ENCODE data around the gene TTYH2. TPM values are rescaled to one million over a fixed set of nuclear protein-coding genes. Genes with fewer than 3 reads are reported as not detected.

The TTYH2 gene
- total RNA-seq, 4 donors from 2014 or later: 0.51 to 34.8 (median 10.3) TPM

DNA sequence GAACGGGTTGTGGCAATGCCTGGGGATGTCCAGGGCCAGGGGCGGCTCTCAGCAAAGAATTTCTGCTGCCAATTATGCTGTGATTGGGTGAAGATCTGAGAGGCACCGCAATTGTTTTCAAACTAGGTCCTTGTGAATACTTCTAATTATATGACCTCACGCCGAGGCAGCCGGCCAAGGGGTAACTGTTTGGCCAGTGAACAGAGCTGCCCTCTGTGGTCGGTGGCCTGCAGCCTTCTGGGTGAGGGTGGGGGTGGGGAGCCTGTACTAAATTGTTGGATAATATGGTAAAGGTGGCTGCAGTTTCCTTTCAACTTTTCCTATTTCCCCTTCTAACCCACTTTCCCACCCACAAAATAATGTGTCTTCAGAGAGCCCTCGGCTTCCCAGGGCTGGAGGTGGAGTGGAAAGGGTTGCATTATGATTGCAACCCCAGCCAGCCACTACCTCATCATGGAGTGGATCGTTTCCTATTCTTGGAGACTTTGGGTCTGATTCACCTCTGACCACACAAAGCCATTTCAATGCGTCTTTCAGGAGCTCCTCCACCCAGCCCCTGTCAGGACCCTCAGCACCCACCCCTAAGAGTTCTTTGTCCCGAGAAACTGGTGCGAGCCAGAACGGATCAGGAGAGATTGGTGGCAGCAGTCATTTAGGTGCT lies 58.7 kb downstream of the TTYH2 start:
- Histone ChIP-seq H3K27ac (no peak overlapping the region), H3K27me3 (no peaks in the 10 kb centered on the region), H3K9me3 (no peaks in the 10 kb centered on the region), H3K4me1 (peaks cover 0 to 5% of the 10 kb centered on the region in 2 donors), H3K36me3 (no peaks in the 10 kb centered on the region), H3K4me3 (no peak overlapping the region)
- TF ChIP-seq POLR2A (IDR thresholded peaks at IDR 0.05): no peak
- TF ChIP-seq, protein P1, sequence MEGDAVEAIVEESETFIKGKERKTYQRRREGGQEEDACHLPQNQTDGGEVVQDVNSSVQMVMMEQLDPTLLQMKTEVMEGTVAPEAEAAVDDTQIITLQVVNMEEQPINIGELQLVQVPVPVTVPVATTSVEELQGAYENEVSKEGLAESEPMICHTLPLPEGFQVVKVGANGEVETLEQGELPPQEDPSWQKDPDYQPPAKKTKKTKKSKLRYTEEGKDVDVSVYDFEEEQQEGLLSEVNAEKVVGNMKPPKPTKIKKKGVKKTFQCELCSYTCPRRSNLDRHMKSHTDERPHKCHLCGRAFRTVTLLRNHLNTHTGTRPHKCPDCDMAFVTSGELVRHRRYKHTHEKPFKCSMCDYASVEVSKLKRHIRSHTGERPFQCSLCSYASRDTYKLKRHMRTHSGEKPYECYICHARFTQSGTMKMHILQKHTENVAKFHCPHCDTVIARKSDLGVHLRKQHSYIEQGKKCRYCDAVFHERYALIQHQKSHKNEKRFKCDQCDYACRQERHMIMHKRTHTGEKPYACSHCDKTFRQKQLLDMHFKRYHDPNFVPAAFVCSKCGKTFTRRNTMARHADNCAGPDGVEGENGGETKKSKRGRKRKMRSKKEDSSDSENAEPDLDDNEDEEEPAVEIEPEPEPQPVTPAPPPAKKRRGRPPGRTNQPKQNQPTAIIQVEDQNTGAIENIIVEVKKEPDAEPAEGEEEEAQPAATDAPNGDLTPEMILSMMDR (IDR thresholded peaks at IDR 0.05): no peak
- no peak for DNase-seq
- intact Hi-C loops (cut with DNase I; ENCODE audit: low total_unique reads): no loop called here

- H3K27me3 ChIP-seq: no peaks in the 10 kb centered on the region
- H3K4me1 ChIP-seq: peaks cover 0 to 5% of the 10 kb centered on the region in 2 donors
- TF ChIP-seq, protein P1 (IDR thresholded peaks at IDR 0.05): no peak
- TF ChIP-seq POLR2A (IDR thresholded peaks at IDR 0.05): no peak
- no peaks in the 10 kb centered on the region for H3K36me3 ChIP-seq
- intact Hi-C loops (cut with DNase I; ENCODE audit: low total_unique reads): no loop called here
- H3K9me3 ChIP-seq: no peaks in the 10 kb centered on the region
- H3K4me3 ChIP-seq: no peak overlapping the region
- peak in 1 of 2 donors; percentile 30 for DNase-seq
- H3K27ac ChIP-seq: no peak overlapping the region
Observed at GRCh38 chr17:74272731-74273201, 59.4 kb downstream of the TTYH2 start.

DNA sequence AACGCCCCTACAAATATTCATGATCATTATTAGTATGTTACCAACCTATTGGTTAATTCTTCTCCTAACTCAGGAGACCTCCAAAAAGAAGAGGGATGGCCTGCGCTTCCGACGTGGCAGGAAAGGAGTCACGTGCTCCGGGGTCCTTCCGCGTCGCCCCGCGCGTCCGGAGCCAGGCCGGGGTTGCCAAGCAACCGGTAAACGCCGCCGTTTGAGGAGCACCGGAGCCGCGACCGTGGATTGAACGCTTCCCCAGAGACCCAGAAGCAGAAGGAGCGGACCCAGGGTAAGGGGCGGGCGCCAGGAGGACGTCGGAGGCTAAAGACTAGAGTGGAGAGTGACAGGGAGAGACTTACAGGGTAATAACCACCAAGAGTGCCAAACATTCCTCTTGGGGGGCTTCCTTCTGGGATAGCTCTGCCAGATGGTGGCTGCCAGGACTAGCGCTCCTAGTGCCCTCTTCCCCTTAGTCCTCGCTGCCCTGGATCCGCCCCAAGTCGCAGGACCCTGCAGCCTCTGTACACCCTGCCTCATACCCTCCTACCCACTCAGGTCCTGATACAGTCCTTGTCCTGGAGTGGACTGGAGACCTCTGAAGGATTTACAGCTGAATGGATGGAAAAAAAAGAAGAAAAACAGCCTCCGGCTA lies 60.8 kb downstream of the TTYH2 start, which contains the start of gene DNAI2:
DNAI2 (plus strand) TSS at position 175 of the 649 bp plus-strand sequence. CDS start 7,584 bp downstream, outside the sequence.
- Histone ChIP-seq H3K27ac (no peak within 1 kb of the TSS), H3K36me3 (no peaks in the 10 kb centered on the region), H3K27me3 (no peaks in the 10 kb centered on the region), H3K4me3 (no peak within 1 kb of the TSS), H3K9me3 (no peaks in the 10 kb centered on the region), H3K4me1 (peaks cover 0 to 5% of the 10 kb centered on the region in 2 donors)
- no peak for TF ChIP-seq POLR2A (IDR thresholded peaks at IDR 0.05)
- TF ChIP-seq, protein P1 (IDR thresholded peaks at IDR 0.05): no peak
- intact Hi-C loops (cut with DNase I; ENCODE audit: low total_unique reads): no loop called here
- no peak for DNase-seq

DNA sequence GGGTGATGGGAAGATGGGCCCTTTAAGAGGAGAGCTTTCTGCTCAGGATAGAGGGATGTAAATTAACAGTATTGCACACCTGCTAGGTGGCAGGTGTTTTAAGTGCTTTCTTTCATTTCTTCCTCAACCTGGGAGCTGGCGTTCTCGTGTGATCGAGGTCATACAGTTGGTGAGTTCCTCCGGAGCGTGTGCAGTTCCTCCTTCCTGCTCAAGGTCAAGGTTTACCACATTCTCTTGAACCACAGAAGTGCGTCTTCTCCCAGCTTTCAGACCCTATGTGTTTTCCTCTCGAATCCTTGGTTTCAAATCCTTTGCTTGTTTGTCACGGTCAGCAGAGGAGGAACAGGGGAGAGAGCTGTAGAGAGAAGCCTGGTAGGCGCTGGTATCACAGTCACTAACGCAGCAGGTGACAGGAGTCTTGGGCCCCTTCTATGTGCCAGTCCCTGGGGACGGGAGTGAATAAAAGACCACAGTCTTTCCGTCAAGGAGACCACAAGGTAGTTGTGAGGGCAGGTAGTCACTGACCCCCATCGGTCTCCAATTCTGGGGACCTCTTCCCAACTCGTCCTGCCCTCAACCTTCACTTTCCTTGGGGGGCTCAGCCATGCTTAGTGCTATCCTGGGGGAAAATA lies 61.5 kb downstream of the TTYH2 start:
- H3K27ac ChIP-seq: no peak overlapping the region
- intact Hi-C loops (cut with DNase I; ENCODE audit: low total_unique reads): no loop called here
- H3K36me3 ChIP-seq: no peaks in the 10 kb centered on the region
- H3K4me3 ChIP-seq: no peak overlapping the region
- no peaks in the 10 kb centered on the region for H3K9me3 ChIP-seq
- H3K4me1 ChIP-seq: peaks cover 0 to 5% of the 10 kb centered on the region in 2 donors
- TF ChIP-seq POLR2A (IDR thresholded peaks at IDR 0.05): no peak
- TF ChIP-seq, protein P1 (IDR thresholded peaks at IDR 0.05): no peak
- H3K27me3 ChIP-seq: no peaks in the 10 kb centered on the region
- no peak for DNase-seq

All from uterus (tissue), 4 donors.